Measurements from ENCODE around the gene MATCAP1.

The MATCAP1 gene

GRCh38 chr16:67183627-67184452 lies at the start of gene MATCAP1:
TSS of gene MATCAP1 (minus strand) at chr16:67183963. CDS start at chr16:67180610, 3,353 bp downstream.
- DNase-seq (ENCODE audit: low spot score), result peak; percentile 99

GRCh38 chr16:67230809-67231660 lies 47.3 kb upstream of the MATCAP1 start:
- DNase-seq (ENCODE audit: low spot score), result no peak

- DNase-seq (ENCODE audit: low spot score), result no peak
These were observed 46.4 kb upstream of the MATCAP1 start for GRCh38 chr16:67229906-67230808.

GRCh38 chr16:67228905-67229304 lies 45.1 kb upstream of the MATCAP1 start:
- no peak for DNase-seq (ENCODE audit: low spot score)

GRCh38 chr16:67228034-67228785 lies 44.4 kb upstream of the MATCAP1 start:
- no peak for DNase-seq (ENCODE audit: low spot score)

- no peak for DNase-seq (ENCODE audit: low spot score)
These were observed 43.8 kb upstream of the MATCAP1 start for GRCh38 chr16:67227567-67227921.

GRCh38 chr16:67226804-67227566 lies 43.2 kb upstream of the MATCAP1 start, which contains the start of gene TMEM208:
TSS of gene TMEM208 (plus strand) at chr16:67227130. CDS start at chr16:67227219, 89 bp downstream.
- DNase-seq (ENCODE audit: low spot score), result peak; percentile 97

GRCh38 chr16:67226295-67226803 lies 42.6 kb upstream of the MATCAP1 start:
- DNase-seq (ENCODE audit: low spot score), result no peak

- no peak for DNase-seq (ENCODE audit: low spot score)
These were observed 40.2 kb upstream of the MATCAP1 start for GRCh38 chr16:67223992-67224391.

GRCh38 chr16:67216612-67217490 lies 33.1 kb upstream of the MATCAP1 start:
- DNase-seq (ENCODE audit: low spot score), result no peak

- no peak for DNase-seq (ENCODE audit: low spot score)
These were observed 31.9 kb upstream of the MATCAP1 start for GRCh38 chr16:67215706-67216105.

- DNase-seq (ENCODE audit: low spot score), result no peak
These were observed 29.6 kb upstream of the MATCAP1 start for GRCh38 chr16:67213197-67214019.

GRCh38 chr16:67212766-67213165 lies 29.0 kb upstream of the MATCAP1 start:
- no peak for DNase-seq (ENCODE audit: low spot score)

GRCh38 chr16:67211674-67212073 lies 27.9 kb upstream of the MATCAP1 start:
- DNase-seq (ENCODE audit: low spot score), result no peak

GRCh38 chr16:67210069-67210937 lies 26.5 kb upstream of the MATCAP1 start:
- DNase-seq (ENCODE audit: low spot score), result no peak

GRCh38 chr16:67209565-67209964 lies 25.8 kb upstream of the MATCAP1 start:
- DNase-seq (ENCODE audit: low spot score), result no peak

Measured in AG08396 (cell line).